ENCODE results near the gene OR2AJ1.
"Not testable (repeated sequence)": the region's sequence is repeated elsewhere in the genome, so short reads cannot be mapped to it uniquely, and the experiment has no call there.

The OR2AJ1 gene

GRCh38 chr1:247924868-247925267 is at the start of gene OR2AJ1:
TSS of gene OR2AJ1 (plus strand) at chr1:247924889. CDS start at chr1:247933769, 8,880 bp downstream.
- DNase-seq (ENCODE audit: low read depth, low spot score) = no peak

- DNase-seq (ENCODE audit: low read depth, low spot score) = no peak
Observed at GRCh38 chr1:247883346-247883745, 41.3 kb upstream of the OR2AJ1 start.

- DNase-seq (ENCODE audit: low read depth, low spot score) = no peak
Observed at GRCh38 chr1:247884797-247885413, 39.8 kb upstream of the OR2AJ1 start.

- DNase-seq (ENCODE audit: low read depth, low spot score) = no peak
Observed at GRCh38 chr1:247895163-247895637, 29.5 kb upstream of the OR2AJ1 start, which contains the start of gene OR2W3. TSS of gene OR2W3 (plus strand) at chr1:247895587. CDS start at chr1:247895587, 0 bp downstream.

GRCh38 chr1:247895976-247896375 is 28.7 kb upstream of the OR2AJ1 start:
- no peak for DNase-seq (ENCODE audit: low read depth, low spot score)

GRCh38 chr1:247904122-247904521 is 20.6 kb upstream of the OR2AJ1 start:
- DNase-seq (ENCODE audit: low read depth, low spot score) = no peak

- DNase-seq (ENCODE audit: low read depth, low spot score) = no peak
Observed at GRCh38 chr1:247905181-247905580, 19.5 kb upstream of the OR2AJ1 start.

- no peak for DNase-seq (ENCODE audit: low read depth, low spot score)
Observed at GRCh38 chr1:247905910-247906503, 18.7 kb upstream of the OR2AJ1 start.

GRCh38 chr1:247906504-247907047 is 18.1 kb upstream of the OR2AJ1 start:
- no peak for DNase-seq (ENCODE audit: low read depth, low spot score)

- no peak for DNase-seq (ENCODE audit: low read depth, low spot score)
Observed at GRCh38 chr1:247908766-247909165, 15.9 kb upstream of the OR2AJ1 start.

GRCh38 chr1:247913786-247914185 is 10.9 kb upstream of the OR2AJ1 start:
- DNase-seq (ENCODE audit: low read depth, low spot score) = no peak

GRCh38 chr1:247914941-247915662 is 9.6 kb upstream of the OR2AJ1 start:
- DNase-seq (ENCODE audit: low read depth, low spot score) = no peak

- no peak for DNase-seq (ENCODE audit: low read depth, low spot score)
Observed at GRCh38 chr1:247919952-247920351, 4.7 kb upstream of the OR2AJ1 start, which contains the start of gene OR2T8. TSS of gene OR2T8 (plus strand) at chr1:247920252. CDS start at chr1:247921018, 766 bp downstream.

- DNase-seq (ENCODE audit: low read depth, low spot score) = no peak
Observed at GRCh38 chr1:247923941-247924340, 748 bp upstream of the OR2AJ1 start.

- no peak for DNase-seq (ENCODE audit: low read depth, low spot score)
Observed at GRCh38 chr1:247933989-247934388, 9.3 kb downstream of the OR2AJ1 start.

- no peak for DNase-seq (ENCODE audit: low read depth, low spot score)
Observed at GRCh38 chr1:247935781-247936180, 11.1 kb downstream of the OR2AJ1 start.

- DNase-seq (ENCODE audit: low read depth, low spot score) = no peak
Observed at GRCh38 chr1:247936415-247936814, 11.7 kb downstream of the OR2AJ1 start.

GRCh38 chr1:247936965-247937734 is 12.5 kb downstream of the OR2AJ1 start:
- DNase-seq (ENCODE audit: low read depth, low spot score) = not testable (repeated sequence)

GRCh38 chr1:247942624-247943023 is 17.9 kb downstream of the OR2AJ1 start:
- DNase-seq (ENCODE audit: low read depth, low spot score) = no peak

- no peak for DNase-seq (ENCODE audit: low read depth, low spot score)
Observed at GRCh38 chr1:247948558-247948957, 23.9 kb downstream of the OR2AJ1 start, which contains the start of gene OR2L8. TSS of gene OR2L8 (plus strand) at chr1:247948858. CDS start at chr1:247948858, 0 bp downstream.

GRCh38 chr1:247953408-247953807 is 28.7 kb downstream of the OR2AJ1 start:
- DNase-seq (ENCODE audit: low read depth, low spot score) = no peak
